Left lung (tissue), 10 donors: ENCODE data around the gene DDX51. TPM values are rescaled to one million over a fixed set of nuclear protein-coding genes. Genes with fewer than 3 reads are reported as not detected.

Experiments
- ATAC-seq: fragments of 200-7000 bp; cut with Tn5 transposase; one replicate; pipeline ENCODE4 v1.9.1; 2020; ENCODE audit warnings: moderate library complexity
- DNase-seq, 4 donors: peaks; one replicate each; pipeline ENCODE4 v3.0.0-alpha.2; 2013 to 2020
- H3K27ac ChIP-seq, 2 donors: fragments of 200-600 bp; sonication (generic) in 1 of 2; one replicate each; pipeline versions ENCODE4 v1.5.0 to v1.8.0; 2020 to 2021
- H3K27me3 ChIP-seq, 2 donors: fragments of 200-600 bp; sonication (generic) in 1 of 2; one replicate each; pipeline versions ENCODE4 v1.5.0 to v1.8.0; 2020 to 2021
- H3K36me3 ChIP-seq, 2 donors: fragments of 200-600 bp; sonication (generic) in 1 of 2; one replicate each; pipeline versions ENCODE4 v1.5.0 to v1.8.0; 2020 to 2021
- H3K4me1 ChIP-seq, 2 donors: fragments of 200-600 bp; one replicate each; pipeline ENCODE4 v1.8.0; 2021
- H3K4me3 ChIP-seq, 2 donors: fragments of 200-600 bp; sonication (generic) in 1 of 2; one replicate each; pipeline versions ENCODE4 v1.5.0 to v1.8.0; 2020 to 2021; ENCODE audit warnings: mild to moderate bottlenecking in 1 of 2
- H3K9me3 ChIP-seq, 2 donors: fragments of 200-600 bp; sonication (generic) in 1 of 2; one replicate each; pipeline versions ENCODE4 v1.5.0 to v1.8.0; 2020 to 2021
- intact Hi-C, 2 donors: fragments of 100-400 bp; cut with DNase I; formaldehyde crosslinking; loops; one replicate each; pipeline versions ENCODE4 v1.11.2 to v1.14.2; 2022
- polyA plus RNA-seq, 6 donors: library from polyadenylated mRNA; unstranded; fragments of 120-200 nt; gene quantifications; one replicate each; pipeline ENCODE4 v1.2.1, GENCODE V29; 2013; ENCODE audit not compliant: insufficient read length in 6 of 6
- total RNA-seq, 2 donors: library from RNA; stranded (reverse); fragmentation: NEBNext Ultra II Directional; extraction: Animal tissue kit (Norgen Biotek cat#: 25700); gene quantifications; one replicate each; pipeline ENCODE4 v1.2.1, GENCODE V29; 2021
- TF ChIP-seq, protein P1 (sequence below), 2 donors: fragments of 200-600 bp; sonication (generic) in 1 of 2; IDR thresholded peaks; one replicate each; pipeline versions ENCODE4 v1.5.0 to v1.8.0; 2021; ENCODE audit warnings: antibody characterized with exemption in 2 of 2
- donor health status: DM: no; HTN: yes; CAD: no.
- donor health status: DM: no; HTN: no; CAD: no.

Gene DDX51
- total and polyA plus RNA-seq, 8 donors: 11.7 to 27.6 (median 18.6) TPM

DNA sequence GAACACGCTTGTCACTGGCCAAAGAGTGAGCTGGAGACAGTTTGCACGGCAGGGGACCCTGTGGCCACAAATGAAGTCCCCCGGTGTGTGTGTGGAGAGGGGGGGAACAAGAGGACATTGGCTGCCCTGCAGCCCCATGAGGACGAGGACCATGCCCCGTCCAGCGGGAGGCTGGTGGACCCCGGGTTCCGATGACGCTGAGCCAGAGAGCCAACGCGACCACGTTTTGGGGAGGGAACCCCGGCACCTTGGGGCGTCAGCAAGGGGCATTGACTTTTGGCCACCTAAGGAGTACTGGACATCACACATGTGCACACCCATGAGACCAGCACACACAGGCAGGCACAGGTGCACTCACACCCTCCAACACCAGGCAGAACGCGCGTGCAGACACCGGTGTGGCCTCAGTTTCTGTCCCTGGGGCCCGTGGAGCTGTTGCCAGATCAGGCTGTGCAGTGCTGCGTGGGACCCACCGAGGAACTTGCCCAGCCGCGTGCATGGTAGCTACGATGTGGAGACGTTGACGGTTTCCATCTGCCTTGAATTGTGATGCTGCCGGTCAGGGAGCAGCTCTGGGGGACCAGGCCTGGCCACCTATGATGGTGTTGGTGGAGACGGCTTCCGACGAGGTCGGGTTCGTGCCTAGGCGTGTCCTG is 26.6 kb upstream of the DDX51 start:
- no peak overlapping the region for H3K4me3 ChIP-seq
- H3K9me3 ChIP-seq: no peaks in the 10 kb centered on the region
- TF ChIP-seq, protein P1, sequence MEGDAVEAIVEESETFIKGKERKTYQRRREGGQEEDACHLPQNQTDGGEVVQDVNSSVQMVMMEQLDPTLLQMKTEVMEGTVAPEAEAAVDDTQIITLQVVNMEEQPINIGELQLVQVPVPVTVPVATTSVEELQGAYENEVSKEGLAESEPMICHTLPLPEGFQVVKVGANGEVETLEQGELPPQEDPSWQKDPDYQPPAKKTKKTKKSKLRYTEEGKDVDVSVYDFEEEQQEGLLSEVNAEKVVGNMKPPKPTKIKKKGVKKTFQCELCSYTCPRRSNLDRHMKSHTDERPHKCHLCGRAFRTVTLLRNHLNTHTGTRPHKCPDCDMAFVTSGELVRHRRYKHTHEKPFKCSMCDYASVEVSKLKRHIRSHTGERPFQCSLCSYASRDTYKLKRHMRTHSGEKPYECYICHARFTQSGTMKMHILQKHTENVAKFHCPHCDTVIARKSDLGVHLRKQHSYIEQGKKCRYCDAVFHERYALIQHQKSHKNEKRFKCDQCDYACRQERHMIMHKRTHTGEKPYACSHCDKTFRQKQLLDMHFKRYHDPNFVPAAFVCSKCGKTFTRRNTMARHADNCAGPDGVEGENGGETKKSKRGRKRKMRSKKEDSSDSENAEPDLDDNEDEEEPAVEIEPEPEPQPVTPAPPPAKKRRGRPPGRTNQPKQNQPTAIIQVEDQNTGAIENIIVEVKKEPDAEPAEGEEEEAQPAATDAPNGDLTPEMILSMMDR (IDR thresholded peaks at IDR 0.05): no peak
- no peak overlapping the region for H3K27ac ChIP-seq
- H3K4me1 ChIP-seq: no peaks in the 10 kb centered on the region
- peaks cover 0 to 83% of the 10 kb centered on the region in 2 donors for H3K27me3 ChIP-seq
- no peaks in the 10 kb centered on the region for H3K36me3 ChIP-seq
- DNase-seq: peak in 1 of 4 donors; percentile 74
- no peak for ATAC-seq
- intact Hi-C loops: no loop called here

DNA sequence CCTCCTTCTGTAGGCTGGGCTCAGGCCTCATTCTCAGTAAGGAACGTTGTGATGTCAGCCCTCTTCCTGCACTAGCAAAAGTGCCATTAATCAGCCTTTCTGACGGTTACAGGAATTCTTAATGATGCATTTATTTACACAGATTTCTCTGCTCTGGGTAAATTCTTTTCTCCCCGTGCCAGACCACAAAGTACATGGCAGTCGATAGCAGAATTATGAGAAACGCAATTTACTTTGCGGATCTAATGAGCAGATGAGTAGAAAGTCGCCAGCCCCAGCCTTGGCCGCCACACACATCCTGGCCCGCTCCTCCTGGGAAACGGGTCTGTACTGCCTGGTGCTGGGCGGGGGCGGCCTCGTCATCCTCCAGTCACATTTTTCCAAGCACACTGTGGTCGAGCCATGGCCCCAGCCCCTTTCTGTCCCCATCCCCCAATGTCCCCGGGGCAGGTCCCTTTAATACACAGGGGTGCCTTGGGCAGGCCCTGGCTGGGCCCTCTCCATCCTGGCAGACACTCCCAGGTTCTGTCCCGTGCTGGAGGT is 26.0 kb upstream of the DDX51 start:
- Histone ChIP-seq H3K27me3 (peaks cover 0 to 77% of the 10 kb centered on the region in 2 donors), H3K27ac (no peak overlapping the region), H3K4me1 (no peaks in the 10 kb centered on the region), H3K4me3 (no peak overlapping the region), H3K36me3 (no peaks in the 10 kb centered on the region), H3K9me3 (no peaks in the 10 kb centered on the region)
- peak in 1 of 4 donors; percentile 74 for DNase-seq
- intact Hi-C loops: no loop called here
- ATAC-seq: peak; percentile 35
- TF ChIP-seq, protein P1 (IDR thresholded peaks at IDR 0.05): no peak

DNA sequence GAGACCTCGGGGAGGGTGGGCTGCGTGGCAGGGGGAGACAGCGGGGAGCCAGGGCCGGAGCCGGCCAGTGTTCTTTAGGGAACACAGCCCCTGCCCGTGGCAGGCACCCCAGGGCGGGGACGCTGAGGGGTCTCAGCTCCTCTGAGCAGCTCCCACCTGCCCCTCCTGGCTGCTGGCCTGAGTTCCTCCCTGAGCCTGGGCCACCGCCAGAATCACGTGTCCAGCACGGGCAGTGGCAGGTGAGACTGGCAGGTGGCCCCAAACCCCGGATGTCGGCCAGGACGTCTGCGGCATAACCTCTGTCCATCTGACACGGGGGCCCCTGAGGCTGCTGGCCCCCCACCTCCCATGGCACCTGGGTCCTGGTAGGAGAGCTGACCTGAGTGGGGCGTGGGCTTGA is 25.3 kb upstream of the DDX51 start:
- no peak overlapping the region for H3K27ac ChIP-seq

DNA sequence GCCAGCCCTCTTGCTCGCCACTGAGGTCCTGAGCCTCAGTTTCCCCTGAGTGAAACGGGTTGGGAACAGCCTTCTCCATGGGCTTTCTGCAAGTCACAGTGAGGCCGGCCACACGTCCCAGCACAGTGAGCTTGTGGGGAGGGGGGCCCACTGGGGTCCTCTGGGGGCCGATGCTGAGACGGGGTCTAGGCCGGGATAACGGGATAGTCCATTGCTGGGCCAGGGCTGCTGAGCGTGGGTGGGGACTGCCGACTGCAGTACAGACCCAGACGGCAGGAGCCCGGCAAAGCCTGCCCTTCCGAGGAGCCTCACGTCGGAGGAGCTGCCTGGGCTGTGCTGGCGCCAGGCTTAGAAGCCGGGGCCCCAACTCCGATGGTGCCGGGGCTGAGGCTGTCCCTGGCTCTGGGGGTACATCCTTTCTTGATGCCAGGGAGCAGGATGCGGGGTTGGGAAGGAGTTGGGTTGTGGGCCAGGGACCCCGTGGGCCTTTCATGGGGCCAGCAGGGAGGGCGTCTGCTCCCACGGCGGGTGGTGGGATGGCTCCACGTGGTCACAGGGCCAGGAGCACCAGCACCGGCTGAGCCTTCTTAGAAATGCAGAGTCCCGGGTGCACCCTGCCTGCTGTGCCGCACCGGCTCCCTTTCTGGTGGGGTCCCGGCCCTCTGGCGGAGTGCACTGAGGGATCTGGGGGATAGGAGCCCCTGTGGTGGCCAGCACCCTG is 24.4 kb upstream of the DDX51 start:
- peaks cover 0 to 4% of the 10 kb centered on the region in 2 donors for H3K4me1 ChIP-seq
- intact Hi-C loops: no loop called here
- H3K36me3 ChIP-seq: no peaks in the 10 kb centered on the region
- no peak overlapping the region for H3K27ac ChIP-seq
- H3K27me3 ChIP-seq: peaks cover 0 to 67% of the 10 kb centered on the region in 2 donors
- ATAC-seq (no peak), DNase-seq (peak in 1 of 4 donors; percentile 68)
- H3K9me3 ChIP-seq: no peaks in the 10 kb centered on the region
- H3K4me3 ChIP-seq: no peak overlapping the region
- TF ChIP-seq, protein P1 (IDR thresholded peaks at IDR 0.05): no peak

More for the DNA sequence above, 25.3 kb upstream of the DDX51 start:
- Histone ChIP-seq H3K27me3 (peaks cover 0 to 69% of the 10 kb centered on the region in 2 donors), H3K36me3 (no peaks in the 10 kb centered on the region), H3K4me3 (no peak overlapping the region), H3K4me1 (no peaks in the 10 kb centered on the region), H3K9me3 (no peaks in the 10 kb centered on the region)
- DNase-seq (peak in 1 of 4 donors; percentile 71), ATAC-seq (no peak)
- intact Hi-C loops: no loop called here
- TF ChIP-seq, protein P1 (IDR thresholded peaks at IDR 0.05): no peak
